Measurements from ENCODE around the gene NUDT14. TPM values are rescaled to one million over a fixed set of nuclear protein-coding genes. Genes with fewer than 3 reads are reported as not detected.

The NUDT14 gene
- total RNA-seq, 2 donors from 2014 or later = 32.9 to 36.5 TPM

DNA sequence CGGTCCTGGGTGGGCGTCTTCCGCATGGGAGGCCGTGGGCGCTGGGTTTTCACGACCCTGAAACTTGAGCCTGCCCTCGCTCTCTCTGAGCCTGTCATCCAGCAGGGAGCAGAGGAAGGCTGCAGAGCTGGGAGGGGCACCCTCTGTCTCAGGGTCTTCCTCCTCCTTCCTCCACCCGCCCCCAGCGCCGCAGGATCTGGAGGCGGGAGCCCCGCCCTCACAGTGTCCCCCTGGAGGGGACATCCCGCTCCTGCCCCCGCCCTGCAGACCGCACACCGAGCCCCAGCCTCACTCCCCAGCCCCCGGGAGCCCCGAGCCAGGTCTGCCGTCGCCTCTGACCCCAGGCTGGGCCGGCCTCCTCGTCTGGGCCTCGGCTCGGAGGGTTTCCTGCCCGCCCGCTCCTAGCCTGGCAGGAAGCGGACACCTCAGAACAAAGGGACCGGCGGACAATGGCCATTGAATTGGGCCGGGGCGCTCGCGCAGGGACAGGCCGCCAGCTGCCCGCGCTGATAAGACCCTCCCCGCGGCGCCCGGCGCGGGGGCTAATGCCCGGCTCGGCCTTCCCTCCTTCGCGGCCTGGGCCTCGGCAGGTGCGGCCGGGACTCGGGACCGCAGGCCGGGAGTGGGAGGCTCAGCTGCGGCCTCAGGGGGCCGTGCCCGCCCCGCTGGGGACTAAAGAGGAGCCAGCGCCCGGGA is 15.3 kb upstream of the NUDT14 start:
- intact Hi-C loops (cut with DNase I) = no loop called here

DNA sequence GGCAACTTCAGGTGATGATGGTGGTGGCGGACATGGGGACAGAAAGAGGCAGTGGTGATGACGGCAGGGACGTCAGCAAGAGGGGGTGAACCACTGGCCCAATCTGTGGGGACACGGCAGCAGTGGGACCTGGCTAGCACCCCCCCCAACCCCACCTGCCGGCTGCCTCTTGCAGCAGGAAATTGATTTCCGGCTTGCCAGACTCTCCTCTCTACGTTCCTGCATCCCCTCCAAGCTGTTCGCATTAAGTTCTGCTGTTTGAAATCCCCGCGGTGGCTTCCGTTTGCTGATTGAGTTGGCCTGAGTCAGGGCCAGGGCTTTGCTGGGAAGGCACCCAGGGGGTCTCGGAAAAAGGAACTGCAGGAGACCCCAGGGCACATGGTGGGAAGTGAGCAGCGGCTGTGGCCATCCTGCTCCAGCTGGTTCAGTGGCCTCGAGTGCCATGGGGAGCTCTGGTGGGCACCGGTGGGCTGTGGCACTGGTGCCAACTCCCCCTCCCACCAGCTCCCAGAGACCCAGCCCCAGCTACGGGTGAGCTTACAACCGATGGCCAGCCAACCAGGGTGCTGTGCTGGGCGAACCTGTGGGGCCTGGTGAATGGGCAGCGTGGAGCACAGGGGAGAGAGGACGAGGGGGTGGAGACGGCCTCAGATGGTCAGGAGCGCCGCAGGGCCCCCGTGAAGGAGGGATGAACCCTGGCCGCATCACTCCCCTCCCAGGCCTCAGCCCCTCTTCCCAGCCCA is 14.6 kb upstream of the NUDT14 start:
- TF ChIP-seq, protein P1, sequence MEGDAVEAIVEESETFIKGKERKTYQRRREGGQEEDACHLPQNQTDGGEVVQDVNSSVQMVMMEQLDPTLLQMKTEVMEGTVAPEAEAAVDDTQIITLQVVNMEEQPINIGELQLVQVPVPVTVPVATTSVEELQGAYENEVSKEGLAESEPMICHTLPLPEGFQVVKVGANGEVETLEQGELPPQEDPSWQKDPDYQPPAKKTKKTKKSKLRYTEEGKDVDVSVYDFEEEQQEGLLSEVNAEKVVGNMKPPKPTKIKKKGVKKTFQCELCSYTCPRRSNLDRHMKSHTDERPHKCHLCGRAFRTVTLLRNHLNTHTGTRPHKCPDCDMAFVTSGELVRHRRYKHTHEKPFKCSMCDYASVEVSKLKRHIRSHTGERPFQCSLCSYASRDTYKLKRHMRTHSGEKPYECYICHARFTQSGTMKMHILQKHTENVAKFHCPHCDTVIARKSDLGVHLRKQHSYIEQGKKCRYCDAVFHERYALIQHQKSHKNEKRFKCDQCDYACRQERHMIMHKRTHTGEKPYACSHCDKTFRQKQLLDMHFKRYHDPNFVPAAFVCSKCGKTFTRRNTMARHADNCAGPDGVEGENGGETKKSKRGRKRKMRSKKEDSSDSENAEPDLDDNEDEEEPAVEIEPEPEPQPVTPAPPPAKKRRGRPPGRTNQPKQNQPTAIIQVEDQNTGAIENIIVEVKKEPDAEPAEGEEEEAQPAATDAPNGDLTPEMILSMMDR (IDR thresholded peaks at IDR 0.05) = no peak
- no peak for TF ChIP-seq POLR2A (IDR thresholded peaks at IDR 0.05)
- TF ChIP-seq POLR2AphosphoS5 (IDR thresholded peaks at IDR 0.05) = no peak
- intact Hi-C loops (cut with DNase I) = no loop called here
- H3K36me3 ChIP-seq = no peaks in the 10 kb centered on the region
- WGBS = 63% methylated on average over 25 of the region's 25 CpGs
- DNase-seq (ENCODE audit: low spot score) = no peak
- no peak overlapping the region for H3K27ac ChIP-seq
- H3K9me3 ChIP-seq = no peaks in the 10 kb centered on the region
- peaks cover 7% of the 10 kb centered on the region for H3K27me3 ChIP-seq (replicated peaks; ENCODE audit: insufficient read depth)
- H3K4me1 ChIP-seq (replicated peaks) = no peaks in the 10 kb centered on the region
- H3K4me3 ChIP-seq = no peak overlapping the region

More for the DNA sequence above, 15.3 kb upstream of the NUDT14 start:
- H3K27ac ChIP-seq = no peak overlapping the region
- no peaks in the 10 kb centered on the region for H3K4me1 ChIP-seq (replicated peaks)
- no peak overlapping the region for H3K4me3 ChIP-seq
- H3K9me3 ChIP-seq = no peaks in the 10 kb centered on the region
- H3K27me3 ChIP-seq (replicated peaks; ENCODE audit: insufficient read depth) = peaks cover 7% of the 10 kb centered on the region
- 23% methylated on average over 21 of the region's 58 CpGs for WGBS
- TF ChIP-seq POLR2A (IDR thresholded peaks at IDR 0.05) = no peak
- TF ChIP-seq POLR2AphosphoS5 (IDR thresholded peaks at IDR 0.05) = no peak
- TF ChIP-seq, protein P1 (IDR thresholded peaks at IDR 0.05) = no peak
- DNase-seq (ENCODE audit: low spot score) = no peak
- no peaks in the 10 kb centered on the region for H3K36me3 ChIP-seq

DNA sequence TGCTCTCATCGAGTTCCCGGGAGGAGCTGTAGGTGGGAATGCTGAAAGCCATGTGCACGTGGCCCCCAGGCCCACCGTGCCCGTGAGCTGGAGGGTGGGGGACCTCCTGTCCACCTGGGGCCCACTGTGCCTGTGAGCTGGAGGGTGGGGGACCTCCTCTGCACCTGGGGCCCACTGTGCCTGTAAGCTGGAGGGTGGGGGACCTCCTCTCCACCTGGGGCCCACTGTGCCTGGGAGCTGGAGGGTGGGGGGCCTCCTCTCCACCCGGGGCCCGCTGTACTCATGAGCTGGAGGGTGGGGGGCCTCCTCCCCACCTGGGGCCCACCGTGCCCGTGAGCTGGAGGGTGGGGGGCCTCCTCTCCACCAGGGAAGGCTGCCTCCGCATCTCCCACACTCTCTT is 13.9 kb upstream of the NUDT14 start:
- no peak for DNase-seq (ENCODE audit: low spot score)
- Histone ChIP-seq H3K27me3 (replicated peaks; ENCODE audit: insufficient read depth) (peaks cover 3% of the 10 kb centered on the region), H3K9me3 (no peaks in the 10 kb centered on the region), H3K4me1 (replicated peaks) (no peaks in the 10 kb centered on the region), H3K27ac (no peak overlapping the region), H3K4me3 (no peak overlapping the region), H3K36me3 (no peaks in the 10 kb centered on the region)
- 78% methylated on average over 10 of the region's 10 CpGs for WGBS
- intact Hi-C loops (cut with DNase I) = no loop called here
- no peak for TF ChIP-seq POLR2A (IDR thresholded peaks at IDR 0.05)

DNA sequence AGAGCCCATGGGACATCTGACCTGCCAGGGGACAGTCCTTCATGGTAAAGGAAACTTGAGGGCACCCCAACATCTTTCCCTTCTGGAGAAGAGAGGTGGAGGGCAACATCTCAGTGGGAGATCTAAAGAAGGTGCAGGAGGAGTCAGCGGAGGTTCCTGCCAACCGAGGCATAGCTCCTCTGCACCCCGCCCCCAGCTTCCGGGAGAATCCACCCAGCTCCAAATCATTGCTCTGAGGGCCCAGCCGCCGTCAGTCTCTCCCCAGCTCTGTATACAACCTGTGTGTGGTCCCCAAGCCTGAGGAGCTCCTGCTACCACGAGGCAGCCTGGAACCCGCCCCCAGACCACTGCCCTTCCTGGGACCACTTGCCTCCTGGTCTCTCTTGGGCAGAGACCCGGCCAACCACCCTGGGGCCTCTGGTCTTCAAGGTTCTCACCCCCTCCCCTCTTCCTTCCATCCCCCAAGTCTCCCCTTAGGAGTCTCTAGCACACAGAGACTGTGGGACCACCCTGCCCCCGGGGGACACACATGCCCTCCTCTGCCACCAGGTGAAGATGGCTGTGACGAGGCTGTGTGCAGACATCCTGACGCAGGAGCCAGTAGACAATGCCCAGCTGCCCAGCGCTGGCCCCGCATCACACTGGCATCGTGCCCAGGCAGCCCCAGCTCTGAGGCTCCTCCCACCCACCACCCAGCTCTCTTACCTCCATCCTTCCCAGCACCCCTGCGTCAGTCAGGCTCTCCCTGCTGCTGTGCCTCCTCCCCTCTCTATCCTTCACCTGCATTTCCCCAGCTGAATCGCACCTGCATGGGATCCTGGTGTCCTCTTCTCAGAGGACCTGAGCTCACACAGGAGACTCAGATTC is 13.0 kb upstream of the NUDT14 start:
- intact Hi-C loops (cut with DNase I) = no loop called here
- Histone ChIP-seq H3K27ac (no peak overlapping the region), H3K4me3 (no peak overlapping the region), H3K36me3 (no peaks in the 10 kb centered on the region), H3K27me3 (replicated peaks; ENCODE audit: insufficient read depth) (peaks cover 3% of the 10 kb centered on the region), H3K4me1 (replicated peaks) (no peaks in the 10 kb centered on the region), H3K9me3 (no peaks in the 10 kb centered on the region)
- WGBS = 31% methylated on average over 17 of the region's 17 CpGs
- DNase-seq (ENCODE audit: low spot score) = no peak
- TF ChIP-seq POLR2AphosphoS5 (IDR thresholded peaks at IDR 0.05) = no peak
- TF ChIP-seq POLR2A (IDR thresholded peaks at IDR 0.05) = no peak
- TF ChIP-seq, protein P1 (IDR thresholded peaks at IDR 0.05) = no peak

Data from prostate gland (tissue), 2 donors.